H9 (cell line): ENCODE measurements around the gene EDNRB. TPM values are rescaled to one million over a fixed set of nuclear protein-coding genes. Genes with fewer than 3 reads are reported as not detected.

Experiments used
- DNase-seq: peaks from one replicate; pipeline ENCODE4 v3.0.0-alpha.2; 2017
- H2AFZ ChIP-seq: one replicate; pipeline ENCODE4 v1.6.1; 2013; ENCODE audit warnings: mild to moderate bottlenecking, low read length, control low read depth, moderate library complexity
- H2AK5ac ChIP-seq: 2 replicates; pipeline ENCODE4 v1.6.1; 2013; ENCODE audit warnings: low read length, control low read depth, mixed read lengths; ENCODE audit not compliant: insufficient read length
- H2BK120ac ChIP-seq: one replicate; pipeline ENCODE4 v1.6.1; 2013; ENCODE audit warnings: low read depth, mild to moderate bottlenecking, low read length, control low read depth, inconsistent platforms; ENCODE audit not compliant: poor library complexity, severe bottlenecking
- H2BK12ac ChIP-seq: 2 replicates; pipeline ENCODE4 v1.6.1; 2013; ENCODE audit warnings: low read length, control low read depth, mixed read lengths, low read depth; ENCODE audit not compliant: insufficient read length
- H2BK15ac ChIP-seq: 2 replicates; pipeline ENCODE4 v1.6.1; 2013; ENCODE audit warnings: low read depth, low read length, control low read depth
- H2BK20ac ChIP-seq: one replicate; pipeline ENCODE4 v1.6.1; 2013; ENCODE audit warnings: low read depth, mild to moderate bottlenecking, low read length, control low read depth, inconsistent platforms; ENCODE audit not compliant: poor library complexity, severe bottlenecking
- H2BK5ac ChIP-seq: 2 replicates; pipeline ENCODE4 v1.6.1; 2013; ENCODE audit warnings: low read length, control low read depth, mixed read lengths; ENCODE audit not compliant: insufficient read length
- H3K14ac ChIP-seq: 2 replicates; pipeline ENCODE4 v1.6.1; 2013; ENCODE audit warnings: low read length, control low read depth; ENCODE audit not compliant: insufficient read depth
- H3K18ac ChIP-seq: 2 replicates; pipeline ENCODE4 v1.6.1; 2013; ENCODE audit warnings: low read depth, mild to moderate bottlenecking, mixed read lengths, low read length, control low read depth; ENCODE audit not compliant: insufficient read length
- H3K23ac ChIP-seq: 2 replicates; pipeline ENCODE4 v1.6.1; 2013; ENCODE audit warnings: low read length, control low read depth, mixed read lengths, low read depth; ENCODE audit not compliant: insufficient read length
- H3K23me2 ChIP-seq: 2 replicates; pipeline ENCODE4 v1.6.1; 2013; ENCODE audit warnings: low read depth, mild to moderate bottlenecking, mixed read lengths, low read length, control low read depth; ENCODE audit not compliant: insufficient read length, poor library complexity, severe bottlenecking
- H3K27ac ChIP-seq: 2 replicates; pipeline ENCODE4 v1.5.1; 2013; ENCODE audit warnings: low read length, control low read depth, mixed read lengths, low read depth; ENCODE audit not compliant: insufficient read length
- H3K27me3 ChIP-seq: 2 replicates; pipeline ENCODE4 v1.6.1; 2013; ENCODE audit warnings: low read length, control low read depth, inconsistent platforms; ENCODE audit not compliant: insufficient read depth
- H3K4ac ChIP-seq: 2 replicates; pipeline ENCODE4 v1.6.1; 2013; ENCODE audit warnings: low read depth, mild to moderate bottlenecking, control low read depth, inconsistent platforms, low read length, moderate library complexity
- H3K4me1 ChIP-seq: 2 replicates; pipeline ENCODE4 v1.6.1; 2013; ENCODE audit warnings: low read length, control low read depth, inconsistent platforms; ENCODE audit not compliant: insufficient read depth
- H3K4me2 ChIP-seq: 2 replicates; pipeline ENCODE4 v1.6.1; 2013; ENCODE audit warnings: low read length, control low read depth, mixed read lengths; ENCODE audit not compliant: insufficient read length, insufficient read depth
- H3K56ac ChIP-seq: 2 replicates; pipeline ENCODE4 v1.6.1; 2013; ENCODE audit warnings: low read depth, mild to moderate bottlenecking, mixed read lengths, low read length, control low read depth; ENCODE audit not compliant: insufficient read length
- H3K79me1 ChIP-seq: 2 replicates; pipeline ENCODE4 v1.6.1; 2013; ENCODE audit warnings: low read depth, mild to moderate bottlenecking, moderate library complexity, low read length, control low read depth, inconsistent platforms; ENCODE audit not compliant: insufficient read depth, poor library complexity, severe bottlenecking
- H3K79me2 ChIP-seq: 2 replicates; pipeline ENCODE4 v1.6.1; 2013; ENCODE audit warnings: low read length, control low read depth, inconsistent platforms; ENCODE audit not compliant: insufficient read depth
- H3K9ac ChIP-seq: 2 replicates; pipeline ENCODE4 v1.6.1; 2013; ENCODE audit warnings: low read length, control low read depth, mixed read lengths; ENCODE audit not compliant: insufficient read length; ENCODE audit errors: extremely low read depth
- H3K9me3 ChIP-seq: one replicate; pipeline ENCODE4 v1.6.1; 2013; ENCODE audit warnings: low read depth, low read length, inconsistent platforms; ENCODE audit not compliant: control insufficient read depth
- H3T11ph ChIP-seq: one replicate; pipeline ENCODE4 v1.6.1; 2013; ENCODE audit warnings: mild to moderate bottlenecking, low read length, control low read depth, inconsistent platforms
- H4K20me1 ChIP-seq: one replicate; pipeline ENCODE4 v1.6.1; 2013; ENCODE audit not compliant: control insufficient read depth, insufficient read length, insufficient read depth
- H4K5ac ChIP-seq: 2 replicates; pipeline ENCODE4 v1.6.1; 2013; ENCODE audit warnings: low read depth, mild to moderate bottlenecking, mixed read lengths, low read length, control low read depth; ENCODE audit not compliant: insufficient read length
- H4K8ac ChIP-seq: replicated peaks from 2 replicates; pipeline ENCODE4 v1.6.1; 2013; ENCODE audit warnings: low read length, control low read depth, mixed read lengths, low read depth; ENCODE audit not compliant: insufficient read length
- H4K91ac ChIP-seq: 2 replicates; pipeline ENCODE4 v1.6.1; 2013; ENCODE audit warnings: low read depth, mild to moderate bottlenecking, moderate library complexity, mixed read lengths, low read length, control low read depth; ENCODE audit not compliant: insufficient read length
- H3K27ac Mint-ChIP-seq, 3 experiments: 2 replicates in 2 of 3; 3 replicates in 1 of 3; pipeline ENCODE4 v1.8.0; 2020 to 2021; ENCODE audit warnings: mixed read lengths in 3 of 3, mild to moderate bottlenecking in 1 of 3, moderate library complexity in 1 of 3
- H3K27me3 Mint-ChIP-seq: 2 replicates; pipeline ENCODE4 v1.8.0; 2021; ENCODE audit warnings: low read depth, mild to moderate bottlenecking, moderate library complexity, mixed read lengths
- H3K36me3 Mint-ChIP-seq, 3 experiments: 2 replicates in 2 of 3; 3 replicates in 1 of 3; pipeline ENCODE4 v1.8.0; 2020 to 2021; ENCODE audit warnings: low read depth in 3 of 3, mixed read lengths in 3 of 3; ENCODE audit not compliant: insufficient read depth in 1 of 3
- H3K4me1 Mint-ChIP-seq, 2 experiments: 2 replicates each; pipeline ENCODE4 v1.8.0; 2020; ENCODE audit warnings: mixed read lengths in 2 of 2
- H3K4me3 Mint-ChIP-seq, 2 experiments: 2 replicates in 1 of 2; 3 replicates in 1 of 2; pipeline ENCODE4 v1.8.0; 2020 to 2021; ENCODE audit warnings: mild to moderate bottlenecking in 2 of 2, mixed read lengths in 2 of 2, moderate library complexity in 1 of 2
- H3K9me3 Mint-ChIP-seq, 2 experiments: 2 replicates in 1 of 2; 3 replicates in 1 of 2; pipeline ENCODE4 v1.8.0; 2020; ENCODE audit warnings: mild to moderate bottlenecking in 2 of 2, mixed read lengths in 2 of 2, moderate library complexity in 1 of 2
- CTCF ChIP-seq: fragments of 200-600 bp; sonication (generic); conservative IDR thresholded peaks from 3 replicates; pipeline ENCODE4 v1.8.0; 2021; ENCODE audit warnings: antibody characterized with exemption, mild to moderate bottlenecking
- WGBS: extraction: QIAGEN DNeasy Blood & Tissue Kit; methylation state at CpG from one replicate; pipeline ENCODE4 v1.1.7; 2013; ENCODE audit warnings: missing lambda C conversion rate, low lambda C conversion rate, mixed read lengths; ENCODE audit not compliant: insufficient read length; ENCODE audit errors: extremely low coverage; 5-methylcytosine and 5-hydroxymethylcytosine counted together
- total RNA-seq: library from RNA; stranded (reverse); gene quantifications from 2 replicates; pipeline ENCODE4 v1.2.1, GENCODE V29; 2021

The EDNRB gene
- total RNA-seq, 1 experiment from 2014 or later: 6.6 TPM

- TF ChIP-seq CTCF: no peak
- no peak overlapping the region for H3K9ac ChIP-seq
- DNase-seq: no peak
- no peak overlapping the region for H3K23ac ChIP-seq
- H2BK5ac ChIP-seq: no peak overlapping the region
- no peak overlapping the region for H3K14ac ChIP-seq
- Mint-ChIP-seq H3K27me3 (no peaks in the 10 kb centered on the region; the same call in 1 of the 2 replicates), H3K36me3 (no peaks in the 10 kb centered on the region; a peak in 1 of 7 replicates), H3K4me3 (no peak overlapping the region), H3K9me3 (no peaks in the 10 kb centered on the region), H3K27ac (no peak overlapping the region), H3K4me1 (peaks cover 4 to 12% of the 10 kb centered on the region in 2 experiments)
- H2BK120ac ChIP-seq: no peak overlapping the region
- no peak overlapping the region for H4K5ac ChIP-seq
- H3T11ph ChIP-seq: no peak overlapping the region
- H3K23me2 ChIP-seq: no peaks in the 10 kb centered on the region
- no peak overlapping the region for H3K27ac ChIP-seq
- H2BK20ac ChIP-seq: no peak overlapping the region
- no peaks in the 10 kb centered on the region for H4K20me1 ChIP-seq
- no peak overlapping the region for H3K56ac ChIP-seq
- H3K79me2 ChIP-seq: no peaks in the 10 kb centered on the region
- no peak overlapping the region for H3K4ac ChIP-seq
- no peak overlapping the region for H2BK12ac ChIP-seq
- H3K79me1 ChIP-seq: no peaks in the 10 kb centered on the region
- no peak overlapping the region for H3K18ac ChIP-seq
- no peak overlapping the region for H2AFZ ChIP-seq
- H4K8ac ChIP-seq: no peak overlapping the region
- H3K9me3 ChIP-seq: no peaks in the 10 kb centered on the region
- no peak overlapping the region for H3K4me2 ChIP-seq
- WGBS: no CpG with 5 or more reads among the region's 2 CpGs
- no peak overlapping the region for H2BK15ac ChIP-seq
- no peaks in the 10 kb centered on the region for H3K4me1 ChIP-seq
- no peaks in the 10 kb centered on the region for H3K27me3 ChIP-seq
- H4K91ac ChIP-seq: no peak overlapping the region
- H2AK5ac ChIP-seq: no peak overlapping the region
Observed at GRCh38 chr13:77891486-77891885, 27.1 kb downstream of the EDNRB start.
